ENCODE results near the gene KCNE1. TPM values are rescaled to one million over a fixed set of nuclear protein-coding genes. Genes with fewer than 3 reads are reported as not detected.
A peak's percentile ranks its signal among the peaks of the same experiment; 100 is the strongest.
"Not testable (repeated sequence)": the region's sequence is repeated elsewhere in the genome, so short reads cannot be mapped to it uniquely, and the experiment has no call there.

Gene KCNE1
- total and polyA plus RNA-seq, 5 experiments from 2014 or later = 0.19 to 0.23 TPM; not detected in 3

DNA sequence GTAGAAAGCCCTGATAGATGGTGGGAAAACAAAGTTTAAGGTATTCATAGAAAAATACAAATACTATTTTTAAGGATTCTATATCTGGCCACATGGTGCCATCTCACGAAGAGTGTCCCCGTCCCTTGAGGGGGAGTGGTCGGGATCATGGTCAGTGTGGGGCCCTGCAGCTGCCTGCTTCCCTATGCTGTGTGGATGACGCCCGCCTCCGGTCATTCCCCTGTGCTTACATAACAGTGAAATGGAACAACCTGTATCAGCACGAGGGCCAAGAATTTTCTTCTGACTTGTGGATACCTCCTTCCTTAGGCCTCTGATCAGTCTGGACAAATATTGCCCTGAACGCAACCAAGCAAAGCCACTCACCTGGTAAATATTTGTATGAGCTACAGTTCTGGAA lies 84.7 kb downstream of the KCNE1 start:
- H3K9me3 Mint-ChIP-seq, H3K4me1 Mint-ChIP-seq, POLR2A ChIA-PET, H3K27me3 Mint-ChIP-seq, DNase-seq, H3K36me3 Mint-ChIP-seq, ATAC-seq, H3K4me3 Mint-ChIP-seq, H3K27ac Mint-ChIP-seq: not testable (repeated sequence)

DNA sequence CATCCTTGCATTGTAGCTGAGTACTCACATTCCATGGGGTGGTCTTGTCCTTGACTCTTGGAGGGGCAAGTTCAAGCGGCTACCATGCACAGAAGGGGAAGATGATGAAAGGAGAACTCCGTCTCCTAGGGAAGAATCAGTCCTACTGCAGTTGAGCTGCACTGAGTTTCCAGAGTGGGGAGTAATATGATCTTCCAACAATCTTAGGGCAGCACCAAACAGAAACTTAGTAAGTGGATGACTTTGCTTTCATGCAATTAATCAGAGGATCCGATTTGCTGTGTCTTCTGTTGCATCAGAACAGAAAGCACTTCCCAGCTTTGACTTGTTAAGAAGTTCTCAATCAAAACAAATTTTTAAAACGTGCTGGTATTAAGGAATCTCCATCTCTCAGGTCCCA lies 88.2 kb downstream of the KCNE1 start, which contains the start of gene SMIM34:
TSS of gene SMIM34 (minus strand) at position 147 of the 400 bp plus-strand sequence. CDS start at position 35, 112 bp downstream.
- H3K27ac Mint-ChIP-seq, DNase-seq, POLR2A ChIA-PET, H3K36me3 Mint-ChIP-seq, H3K4me3 Mint-ChIP-seq, ATAC-seq, H3K4me1 Mint-ChIP-seq, H3K9me3 Mint-ChIP-seq, H3K27me3 Mint-ChIP-seq: not testable (repeated sequence)

DNA sequence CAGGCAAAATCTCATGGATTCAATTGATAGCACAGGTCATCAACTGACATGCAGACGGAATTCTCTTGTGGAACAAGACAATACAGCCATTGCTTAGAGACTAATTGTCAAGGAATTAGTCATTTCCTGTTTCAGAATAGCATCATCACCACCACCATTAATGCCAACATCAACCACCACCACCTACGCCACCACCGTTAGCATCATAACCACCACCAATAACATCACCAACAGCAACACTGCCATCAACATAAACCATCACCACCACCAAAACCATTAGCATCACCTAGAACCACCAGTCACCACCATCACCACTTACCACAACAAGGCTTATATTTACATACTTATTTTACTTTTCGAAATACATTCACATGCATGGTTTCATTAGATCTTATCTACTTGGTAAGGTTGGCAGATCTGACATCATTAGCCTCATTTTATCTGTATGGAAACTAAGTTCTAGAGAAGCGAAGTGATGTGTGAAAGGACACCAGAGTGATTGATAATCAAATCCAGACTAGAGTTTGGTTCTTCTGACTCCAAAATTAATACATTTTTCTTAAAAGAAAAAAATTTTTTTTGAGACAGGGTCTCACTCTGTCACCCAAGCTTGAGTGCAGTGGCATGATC lies 94.4 kb downstream of the KCNE1 start:
- POLR2A ChIA-PET, H3K4me1 Mint-ChIP-seq, H3K36me3 Mint-ChIP-seq, H3K4me3 Mint-ChIP-seq, H3K9me3 Mint-ChIP-seq, ATAC-seq, H3K27ac Mint-ChIP-seq, DNase-seq, H3K27me3 Mint-ChIP-seq: not testable (repeated sequence)

DNA sequence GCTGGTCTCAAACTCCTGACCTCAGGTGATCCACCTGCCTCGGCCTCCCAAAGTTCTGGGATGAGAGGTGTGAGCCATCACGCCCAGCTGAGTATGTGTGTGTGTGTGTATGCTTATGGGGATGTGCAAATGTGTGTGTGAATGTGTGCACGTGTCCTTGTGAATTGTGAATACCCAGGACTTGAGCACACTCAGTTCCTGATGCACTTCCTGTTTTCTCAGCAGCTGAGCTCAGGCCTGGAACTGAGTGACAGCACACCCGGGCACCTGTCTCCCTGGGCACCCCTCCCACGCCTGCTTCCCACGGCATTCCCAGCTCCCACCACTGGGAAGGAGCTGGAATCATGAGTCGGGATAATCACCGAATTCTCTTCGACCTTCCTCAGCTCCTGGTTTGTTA lies 104.7 kb downstream of the KCNE1 start:
- ATAC-seq, H3K9me3 Mint-ChIP-seq, H3K27me3 Mint-ChIP-seq, H3K27ac Mint-ChIP-seq, POLR2A ChIA-PET, H3K4me1 Mint-ChIP-seq, H3K4me3 Mint-ChIP-seq, DNase-seq, H3K36me3 Mint-ChIP-seq: not testable (repeated sequence)

DNA sequence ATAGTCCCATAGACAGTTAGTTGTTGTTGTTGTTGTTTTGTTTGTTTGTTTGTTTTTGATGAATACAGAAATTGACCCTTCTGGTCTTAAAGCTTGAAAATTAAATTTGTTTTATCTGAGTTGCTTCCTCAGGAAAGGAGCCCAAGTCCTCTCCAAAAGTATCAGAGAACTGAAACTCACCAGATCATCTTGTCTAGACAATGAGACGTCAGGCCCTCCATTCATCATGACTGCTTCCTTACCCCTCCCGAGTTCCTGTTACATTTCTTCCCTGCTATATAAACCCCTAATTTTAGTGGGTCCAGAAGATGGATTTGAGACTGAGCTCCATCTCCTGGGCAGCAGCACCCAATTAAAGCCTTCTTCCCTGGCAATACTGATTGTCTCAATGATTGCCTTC lies 105.3 kb downstream of the KCNE1 start:
- DNase-seq, H3K9me3 Mint-ChIP-seq, H3K36me3 Mint-ChIP-seq, H3K4me1 Mint-ChIP-seq, POLR2A ChIA-PET, H3K27ac Mint-ChIP-seq, ATAC-seq, H3K27me3 Mint-ChIP-seq, H3K4me3 Mint-ChIP-seq: not testable (repeated sequence)

DNA sequence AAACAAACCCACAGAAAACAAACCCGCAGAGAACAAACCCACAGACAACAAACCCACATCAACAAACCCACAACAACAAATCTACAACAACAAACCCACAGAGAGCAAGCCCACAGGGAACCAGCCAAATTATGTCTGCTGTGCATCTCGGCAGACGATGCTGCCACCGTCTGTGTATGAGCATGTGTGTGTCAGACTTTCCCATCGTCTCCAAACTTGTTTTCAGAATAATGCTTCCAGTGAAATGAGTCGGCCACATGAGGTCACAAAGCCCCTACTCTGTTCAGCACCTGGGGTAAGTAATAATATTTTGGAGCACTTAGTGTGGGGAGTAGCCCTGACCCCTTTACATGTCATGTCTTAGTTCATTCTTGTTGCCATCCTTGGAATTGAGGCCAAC lies 105.9 kb downstream of the KCNE1 start:
- H3K27me3 Mint-ChIP-seq = not testable (repeated sequence)

DNA sequence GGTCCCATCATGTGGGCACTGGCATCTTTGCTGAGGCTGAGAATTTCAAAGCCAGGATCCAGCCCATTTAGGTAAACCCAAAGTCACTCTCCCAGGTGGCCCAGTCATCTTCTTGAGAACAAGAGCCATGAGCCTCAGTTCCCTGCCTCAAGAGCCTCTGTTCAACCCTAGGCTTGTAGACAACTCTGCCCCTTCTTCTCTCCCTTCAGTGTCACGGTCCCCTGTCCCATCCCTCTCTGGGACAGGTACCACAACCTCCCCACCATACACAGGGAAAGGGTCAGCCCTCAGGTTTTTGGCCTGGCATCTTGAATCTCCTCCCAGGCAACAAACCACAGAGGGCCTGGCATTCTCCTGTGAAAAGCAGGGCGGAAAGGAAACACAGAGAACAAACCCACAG lies 106.3 kb downstream of the KCNE1 start:
- H3K4me1 Mint-ChIP-seq, H3K4me3 Mint-ChIP-seq, ATAC-seq, H3K27me3 Mint-ChIP-seq, POLR2A ChIA-PET, H3K9me3 Mint-ChIP-seq, H3K27ac Mint-ChIP-seq, H3K36me3 Mint-ChIP-seq, DNase-seq: not testable (repeated sequence)

More for the DNA sequence above, 105.9 kb downstream of the KCNE1 start:
- H3K27ac Mint-ChIP-seq, POLR2A ChIA-PET, H3K4me3 Mint-ChIP-seq, H3K4me1 Mint-ChIP-seq, DNase-seq, H3K9me3 Mint-ChIP-seq, H3K36me3 Mint-ChIP-seq: not testable (repeated sequence)
- ATAC-seq = peak in 1 of 2 donors; percentile 50

DNA sequence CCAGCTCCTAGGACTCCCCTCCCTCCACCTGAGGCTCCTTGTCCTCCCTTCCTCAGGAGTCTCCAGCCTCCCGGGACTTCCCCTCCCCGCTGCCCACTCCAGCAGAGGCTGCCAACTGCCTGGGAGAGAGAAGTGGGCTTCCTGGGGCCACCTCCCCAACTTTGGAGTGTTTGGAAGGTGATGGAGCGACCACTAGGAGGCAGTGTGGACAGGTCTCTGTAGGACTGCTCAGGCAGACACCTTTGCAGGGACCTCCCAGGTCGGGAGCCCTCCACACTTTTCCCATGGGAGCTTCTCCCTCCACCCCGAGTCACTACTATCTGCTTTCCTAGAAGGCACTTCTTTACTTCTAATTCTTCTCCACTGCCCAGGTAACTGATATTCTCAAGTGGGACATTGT lies 107.3 kb downstream of the KCNE1 start:
- H3K4me1 Mint-ChIP-seq, POLR2A ChIA-PET, H3K4me3 Mint-ChIP-seq, H3K36me3 Mint-ChIP-seq, H3K27ac Mint-ChIP-seq, H3K9me3 Mint-ChIP-seq, ATAC-seq, DNase-seq, H3K27me3 Mint-ChIP-seq: not testable (repeated sequence)

DNA sequence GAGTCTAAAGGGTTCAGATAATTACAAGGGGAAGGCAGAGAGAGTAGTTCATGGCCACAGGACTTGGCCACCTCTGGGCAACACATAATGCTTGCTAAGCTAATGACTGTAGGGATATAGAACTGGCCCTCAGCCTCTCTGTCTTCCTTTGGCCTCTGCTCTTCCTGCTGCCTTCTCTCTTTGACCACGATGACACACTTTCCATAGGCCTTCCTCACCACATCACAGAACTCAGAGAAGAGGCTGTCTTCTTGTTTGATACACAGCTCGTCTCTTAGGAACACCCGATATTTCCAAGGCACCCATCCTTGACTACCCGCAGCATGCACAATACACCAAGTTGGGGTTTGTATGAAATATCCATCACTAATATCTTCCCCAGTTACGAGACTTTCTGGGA lies 111.5 kb downstream of the KCNE1 start:
- H3K36me3 Mint-ChIP-seq, ATAC-seq, DNase-seq, H3K9me3 Mint-ChIP-seq, H3K27ac Mint-ChIP-seq, H3K4me1 Mint-ChIP-seq, H3K27me3 Mint-ChIP-seq, H3K4me3 Mint-ChIP-seq, POLR2A ChIA-PET: not testable (repeated sequence)

Other genes starting within 250 kb of the KCNE1 start
- not detected for gene KCNE2, start 148.2 kb downstream of the KCNE1 start, total RNA-seq
- gene KCNE2, start 148.2 kb downstream of the KCNE1 start, polyA plus RNA-seq = under 1 TPM in 2 of 3 donors, not detected in 1; 0.24 to 0.67 TPM
- 1 to 10 TPM; 6.2 to 8.2 TPM for gene SMIM11, start 136.7 kb downstream of the KCNE1 start, total RNA-seq
- gene SMIM11, start 136.7 kb downstream of the KCNE1 start, polyA plus RNA-seq = 10 to 100 TPM in 2 of 3 donors, 1 to 10 TPM in 1; 9.8 to 30.2 (median 28.3) TPM
- not detected for gene SMIM34, start 88.3 kb downstream of the KCNE1 start, total RNA-seq
- not detected for gene SMIM34, start 88.3 kb downstream of the KCNE1 start, polyA plus RNA-seq
- gene RCAN1, start 102.9 kb upstream of the KCNE1 start, total RNA-seq = 1 to 10 TPM; 6.8 to 7.5 TPM
- gene RCAN1, start 102.9 kb upstream of the KCNE1 start, polyA plus RNA-seq = 10 to 100 TPM; 11.1 to 15.9 (median 13.2) TPM
- under 1 TPM; 0.44 TPM for gene CLIC6, start 156.8 kb upstream of the KCNE1 start, total RNA-seq
- gene CLIC6, start 156.8 kb upstream of the KCNE1 start, polyA plus RNA-seq = under 1 TPM in 2 of 3 donors, not detected in 1; 0.09 to 0.21 TPM